HEK293 (cell line): ENCODE measurements around the gene TEAD3.

Source experiments
- HOXA7 ChIP-seq: sonication (generic); formaldehyde crosslinking; IDR thresholded peaks from 2 replicates; pipeline ENCODE4 v1.8.1; 2022; ENCODE audit warnings: missing genetic modification reagents, borderline replicate concordance
- RBAK ChIP-seq: fragments of 450-650 bp; formaldehyde crosslinking; IDR thresholded peaks from 2 replicates; pipeline ENCODE4 v1.5.1; 2016; ENCODE audit warnings: missing biosample characterization, missing genetic modification characterization
- SP2 ChIP-seq: fragments of 450-650 bp; formaldehyde crosslinking; IDR thresholded peaks from 2 replicates; pipeline ENCODE4 v1.5.1; 2016; ENCODE audit warnings: missing biosample characterization, missing genetic modification characterization
- ZBTB10 ChIP-seq: fragments of 450-650 bp; formaldehyde crosslinking; IDR thresholded peaks from 2 replicates; pipeline ENCODE4 v1.5.1; 2016; ENCODE audit warnings: missing biosample characterization, missing genetic modification characterization
- ZBTB6 ChIP-seq: fragments of 450-650 bp; formaldehyde crosslinking; IDR thresholded peaks from 2 replicates; pipeline ENCODE4 v1.5.1; 2017; ENCODE audit warnings: missing biosample characterization, missing genetic modification characterization
- ZNF10 ChIP-seq: fragments of 450-650 bp; formaldehyde crosslinking; IDR thresholded peaks from 2 replicates; pipeline ENCODE4 v1.5.1; 2017; ENCODE audit warnings: missing biosample characterization, missing genetic modification characterization
- ZNF146 ChIP-seq: fragments of 450-650 bp; formaldehyde crosslinking; IDR thresholded peaks from 2 replicates; pipeline ENCODE4 v1.5.1; 2016; ENCODE audit warnings: missing biosample characterization, missing genetic modification characterization
- ZNF184 ChIP-seq: fragments of 450-650 bp; IDR thresholded peaks from 2 replicates; pipeline ENCODE4 v1.5.1; 2018; ENCODE audit warnings: missing biosample characterization, mild to moderate bottlenecking, missing genetic modification characterization
- ZNF202 ChIP-seq: fragments of 450-650 bp; formaldehyde crosslinking; IDR thresholded peaks from 2 replicates; pipeline ENCODE4 v1.5.1; 2016; ENCODE audit warnings: missing biosample characterization, missing genetic modification characterization, borderline replicate concordance
- ZNF354C ChIP-seq: fragments of 450-650 bp; formaldehyde crosslinking; IDR thresholded peaks from 2 replicates; pipeline ENCODE4 v1.5.1; 2016; ENCODE audit warnings: missing biosample characterization, missing genetic modification characterization, low read depth, borderline replicate concordance
- ZNF362 ChIP-seq: fragments of 450-650 bp; formaldehyde crosslinking; IDR thresholded peaks from 2 replicates; pipeline ENCODE4 v1.5.1; 2016; ENCODE audit warnings: missing biosample characterization, missing genetic modification characterization
- ZNF394 ChIP-seq: fragments of 450-650 bp; formaldehyde crosslinking; IDR thresholded peaks from 2 replicates; pipeline ENCODE4 v1.5.1; 2016; ENCODE audit warnings: missing biosample characterization, missing genetic modification characterization, mild to moderate bottlenecking, moderate library complexity, borderline replicate concordance
- ZNF416 ChIP-seq: fragments of 450-650 bp; formaldehyde crosslinking; IDR thresholded peaks from 2 replicates; pipeline ENCODE4 v1.5.1; 2016; ENCODE audit warnings: missing biosample characterization, missing genetic modification characterization
- ZNF426 ChIP-seq: fragments of 450-650 bp; formaldehyde crosslinking; IDR thresholded peaks from 2 replicates; pipeline ENCODE4 v1.5.1; 2017; ENCODE audit warnings: missing biosample characterization, missing genetic modification characterization, mild to moderate bottlenecking, inconsistent platforms, moderate library complexity
- ZNF433 ChIP-seq: fragments of 450-650 bp; formaldehyde crosslinking; IDR thresholded peaks from 2 replicates; pipeline ENCODE4 v1.5.1; 2016; ENCODE audit warnings: missing biosample characterization, missing genetic modification characterization, low read depth
- ZNF473 ChIP-seq: fragments of 450-650 bp; formaldehyde crosslinking; IDR thresholded peaks from 2 replicates; pipeline ENCODE4 v1.5.1; 2017; ENCODE audit warnings: missing biosample characterization, missing genetic modification characterization
- ZNF488 ChIP-seq: fragments of 450-650 bp; formaldehyde crosslinking; IDR thresholded peaks from 2 replicates; pipeline ENCODE4 v1.5.1; 2016; ENCODE audit warnings: missing biosample characterization, missing genetic modification characterization
- ZNF548 ChIP-seq: fragments of 450-650 bp; formaldehyde crosslinking; IDR thresholded peaks from 2 replicates; pipeline ENCODE4 v1.5.1; 2016; ENCODE audit warnings: missing biosample characterization, missing genetic modification characterization
- ZNF549 ChIP-seq: fragments of 450-650 bp; IDR thresholded peaks from 2 replicates; pipeline ENCODE4 v1.5.1; 2018; ENCODE audit warnings: missing biosample characterization, missing genetic modification characterization, mild to moderate bottlenecking, inconsistent platforms, moderate library complexity
- ZNF629 ChIP-seq: fragments of 450-650 bp; formaldehyde crosslinking; IDR thresholded peaks from 2 replicates; pipeline ENCODE4 v1.5.1; 2017; ENCODE audit warnings: missing biosample characterization, missing genetic modification characterization
- ZNF692 ChIP-seq: fragments of 450-650 bp; formaldehyde crosslinking; IDR thresholded peaks from 2 replicates; pipeline ENCODE4 v1.5.1; 2016; ENCODE audit warnings: missing biosample characterization, missing genetic modification characterization
- TF ChIP-seq, protein P1 (sequence below): fragments of 450-650 bp; formaldehyde crosslinking; IDR thresholded peaks from 2 replicates; pipeline ENCODE4 v1.5.1; 2016; ENCODE audit warnings: missing biosample characterization, missing genetic modification characterization
- TF ChIP-seq, protein P2 (sequence below): fragments of 450-650 bp; formaldehyde crosslinking; IDR thresholded peaks from 2 replicates; pipeline ENCODE4 v1.5.1; 2016; ENCODE audit warnings: missing biosample characterization, missing genetic modification characterization
- TF ChIP-seq, protein P3 (sequence below): fragments of 450-650 bp; formaldehyde crosslinking; IDR thresholded peaks from 2 replicates; pipeline ENCODE4 v1.5.1; 2017; ENCODE audit warnings: missing biosample characterization, missing genetic modification characterization

Gene TEAD3

GRCh38 chr6:35468181-35468979 is 28.5 kb downstream of the TEAD3 start, which contains the start of gene RPL10A (continued):
- peak; percentile 86 for TF ChIP-seq ZNF394 (tag by site-specific recombination)
- TF ChIP-seq, protein P1, sequence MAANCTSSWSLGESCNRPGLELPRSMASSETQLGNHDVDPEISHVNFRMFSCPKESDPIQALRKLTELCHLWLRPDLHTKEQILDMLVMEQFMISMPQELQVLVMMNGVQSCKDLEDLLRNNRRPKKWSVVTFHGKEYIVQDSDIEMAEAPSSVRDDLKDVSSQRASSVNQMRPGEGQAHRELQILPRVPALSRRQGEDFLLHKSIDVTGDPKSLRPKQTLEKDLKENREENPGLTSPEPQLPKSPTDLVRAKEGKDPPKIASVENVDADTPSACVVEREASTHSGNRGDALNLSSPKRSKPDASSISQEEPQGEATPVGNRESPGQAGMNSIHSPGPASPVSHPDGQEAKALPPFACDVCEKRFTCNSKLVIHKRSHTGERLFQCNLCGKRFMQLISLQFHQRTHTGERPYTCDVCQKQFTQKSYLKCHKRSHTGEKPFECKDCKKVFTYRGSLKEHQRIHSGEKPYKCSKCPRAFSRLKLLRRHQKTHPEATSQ (tag by site-specific recombination), result peak; percentile 37; the same call in 1 of the 2 replicates
- no peak for TF ChIP-seq ZNF549
- TF ChIP-seq ZNF184 (tag by site-specific recombination), result 0 out of 2 replicates have a peak, but pooled peaks have one; percentile 49
- TF ChIP-seq RBAK (tag by site-specific recombination), result no peak
- TF ChIP-seq ZNF433 (tag by site-specific recombination), result no peak
- no peak for TF ChIP-seq ZNF354C
- no peak for TF ChIP-seq ZBTB6 (tag by site-specific recombination)
- TF ChIP-seq HOXA7 (CRISPR knock-in tag), result no peak
- TF ChIP-seq ZNF426 (tag by site-specific recombination), result no peak
- TF ChIP-seq ZNF202 (tag by site-specific recombination), result no peak
- TF ChIP-seq ZNF362 (tag by site-specific recombination), result no peak
- TF ChIP-seq ZNF692 (tag by site-specific recombination), result peak; percentile 84
- peak; percentile 1; the same call in 1 of the 2 replicates for TF ChIP-seq ZNF146
- peak; percentile 63 for TF ChIP-seq SP2 (tag by site-specific recombination)
- TF ChIP-seq ZNF548, result no peak
- TF ChIP-seq, protein P2, sequence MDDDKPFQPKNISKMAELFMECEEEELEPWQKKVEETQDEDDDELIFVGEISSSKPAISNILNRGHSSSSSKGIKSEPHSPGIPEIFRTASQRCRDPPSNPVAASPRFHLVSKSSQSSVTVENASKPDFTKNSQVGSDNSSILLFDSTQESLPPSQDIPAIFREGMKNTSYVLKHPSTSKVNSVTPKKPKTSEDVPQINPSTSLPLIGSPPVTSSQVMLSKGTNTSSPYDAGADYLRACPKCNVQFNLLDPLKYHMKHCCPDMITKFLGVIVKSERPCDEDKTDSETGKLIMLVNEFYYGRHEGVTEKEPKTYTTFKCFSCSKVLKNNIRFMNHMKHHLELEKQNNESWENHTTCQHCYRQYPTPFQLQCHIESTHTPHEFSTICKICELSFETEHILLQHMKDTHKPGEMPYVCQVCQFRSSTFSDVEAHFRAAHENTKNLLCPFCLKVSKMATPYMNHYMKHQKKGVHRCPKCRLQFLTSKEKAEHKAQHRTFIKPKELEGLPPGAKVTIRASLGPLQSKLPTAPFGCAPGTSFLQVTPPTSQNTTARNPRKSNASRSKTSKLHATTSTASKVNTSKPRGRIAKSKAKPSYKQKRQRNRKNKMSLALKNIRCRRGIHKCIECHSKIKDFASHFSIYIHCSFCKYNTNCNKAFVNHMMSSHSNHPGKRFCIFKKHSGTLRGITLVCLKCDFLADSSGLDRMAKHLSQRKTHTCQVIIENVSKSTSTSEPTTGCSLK (tag by site-specific recombination), result no peak
- TF ChIP-seq ZNF416 (tag by site-specific recombination), result no peak
- no peak for TF ChIP-seq ZNF10 (tag by site-specific recombination)
- peak; percentile 98 for TF ChIP-seq ZBTB10 (tag by site-specific recombination)
- TF ChIP-seq, protein P3, sequence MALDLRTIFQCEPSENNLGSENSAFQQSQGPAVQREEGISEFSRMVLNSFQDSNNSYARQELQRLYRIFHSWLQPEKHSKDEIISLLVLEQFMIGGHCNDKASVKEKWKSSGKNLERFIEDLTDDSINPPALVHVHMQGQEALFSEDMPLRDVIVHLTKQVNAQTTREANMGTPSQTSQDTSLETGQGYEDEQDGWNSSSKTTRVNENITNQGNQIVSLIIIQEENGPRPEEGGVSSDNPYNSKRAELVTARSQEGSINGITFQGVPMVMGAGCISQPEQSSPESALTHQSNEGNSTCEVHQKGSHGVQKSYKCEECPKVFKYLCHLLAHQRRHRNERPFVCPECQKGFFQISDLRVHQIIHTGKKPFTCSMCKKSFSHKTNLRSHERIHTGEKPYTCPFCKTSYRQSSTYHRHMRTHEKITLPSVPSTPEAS (tag by site-specific recombination), result no peak
- TF ChIP-seq ZNF473 (tag by site-specific recombination), result no peak
- no peak for TF ChIP-seq ZNF488 (tag by site-specific recombination)
- peak; percentile 69; the same call in 1 of the 2 replicates for TF ChIP-seq ZNF629 (tag by site-specific recombination)
